RWPE2 (cell line): ENCODE measurements around the gene TMIE.

Source experiments
- ATAC-seq: fragments of 200-7000 bp; cut with Tn5 transposase; 3 replicates; pipeline ENCODE4 v1.9.1; 2021; ENCODE audit warnings: low read depth
- DNase-seq: peaks from one replicate; pipeline ENCODE4 v3.0.0-alpha.2; 2020; ENCODE audit warnings: low spot score
- H3K27ac ChIP-seq: fragments of 450-650 bp; 2 replicates; pipeline ENCODE4 v1.5.1; 2017; ENCODE audit warnings: mild to moderate bottlenecking; ENCODE audit not compliant: poor library complexity, severe bottlenecking
- H3K27me3 ChIP-seq: fragments of 250-450 bp; sonication (Bioruptor Pico); 2 replicates; pipeline ENCODE4 v1.5.1; 2021; ENCODE audit warnings: mild to moderate bottlenecking, moderate library complexity; ENCODE audit not compliant: insufficient read depth, poor library complexity, severe bottlenecking
- H3K36me3 ChIP-seq: fragments of 250-450 bp; sonication (Bioruptor Pico); 2 replicates; pipeline ENCODE4 v1.5.1; 2020; ENCODE audit warnings: low read depth, mild to moderate bottlenecking, moderate library complexity
- H3K4me1 ChIP-seq: fragments of 250-450 bp; sonication (Bioruptor Pico); 2 replicates; pipeline ENCODE4 v1.5.1; 2021; ENCODE audit warnings: mild to moderate bottlenecking, moderate library complexity; ENCODE audit not compliant: insufficient read depth, poor library complexity, severe bottlenecking
- H3K4me3 ChIP-seq: fragments of 250-450 bp; sonication (Bioruptor Pico); 2 replicates; pipeline ENCODE4 v1.5.1; 2021; ENCODE audit warnings: mild to moderate bottlenecking, moderate library complexity; ENCODE audit not compliant: severe bottlenecking
- H3K9me3 ChIP-seq: fragments of 250-450 bp; sonication (Bioruptor Pico); 2 replicates; pipeline ENCODE4 v1.5.1; 2021; ENCODE audit warnings: mild to moderate bottlenecking, moderate library complexity; ENCODE audit not compliant: severe bottlenecking
- CTCF ChIP-seq: fragments of 450-650 bp; IDR thresholded peaks from one replicate; pipeline ENCODE4 v1.5.1; 2017; ENCODE audit warnings: mild to moderate bottlenecking, moderate library complexity; ENCODE audit not compliant: poor library complexity, severe bottlenecking

The TMIE gene

GRCh38 chr3:46669191-46669999, 31.8 kb upstream of the TMIE start:
- no peaks in the 10 kb centered on the region for H3K4me1 ChIP-seq
- DNase-seq: peak; percentile 40

GRCh38 chr3:46670000-46670890, 30.9 kb upstream of the TMIE start:
- ATAC-seq (no peak), DNase-seq (peak; percentile 30)
- no peak for TF ChIP-seq CTCF
- Histone ChIP-seq H3K27me3 (no peaks in the 10 kb centered on the region), H3K4me1 (no peaks in the 10 kb centered on the region), H3K9me3 (no peaks in the 10 kb centered on the region), H3K4me3 (no peak overlapping the region), H3K27ac (no peak overlapping the region), H3K36me3 (peaks cover 40% of the 10 kb centered on the region)

More at GRCh38 chr3:46669191-46669999, 31.8 kb upstream of the TMIE start:
- TF ChIP-seq CTCF: no peak
- H3K27ac ChIP-seq: peak overlapping the region; percentile 1
- peak; percentile 20 for ATAC-seq
- H3K9me3 ChIP-seq: no peaks in the 10 kb centered on the region
- H3K4me3 ChIP-seq: no peak overlapping the region
- no peaks in the 10 kb centered on the region for H3K27me3 ChIP-seq
- peaks cover 31% of the 10 kb centered on the region for H3K36me3 ChIP-seq

GRCh38 chr3:46670891-46671427, 30.2 kb upstream of the TMIE start:
- no peaks in the 10 kb centered on the region for H3K4me1 ChIP-seq
- DNase-seq (peak; percentile 25), ATAC-seq (no peak)
- peaks cover 47% of the 10 kb centered on the region for H3K36me3 ChIP-seq
- H3K27me3 ChIP-seq: no peaks in the 10 kb centered on the region
- no peak overlapping the region for H3K27ac ChIP-seq
- H3K9me3 ChIP-seq: no peaks in the 10 kb centered on the region
- H3K4me3 ChIP-seq: no peak overlapping the region
- no peak for TF ChIP-seq CTCF

GRCh38 chr3:46671541-46672348, 29.4 kb upstream of the TMIE start:
- no peaks in the 10 kb centered on the region for H3K27me3 ChIP-seq
- DNase-seq: peak; percentile 47

More at GRCh38 chr3:46671541-46672348, 29.4 kb upstream of the TMIE start:
- ATAC-seq: no peak
- H3K9me3 ChIP-seq: no peaks in the 10 kb centered on the region
- no peak overlapping the region for H3K27ac ChIP-seq
- H3K4me1 ChIP-seq: no peaks in the 10 kb centered on the region
- no peak for TF ChIP-seq CTCF
- no peak overlapping the region for H3K4me3 ChIP-seq
- H3K36me3 ChIP-seq: peaks cover 55% of the 10 kb centered on the region
